B cell (primary cell): ENCODE data around the gene FMN1. TPM values are rescaled to one million over a fixed set of nuclear protein-coding genes. Genes with fewer than 3 reads are reported as not detected.

Experiments used
- ATAC-seq: fragments of 200-7000 bp; cut with Tn5 transposase; one replicate; pipeline ENCODE4 v1.10.0; 2021; ENCODE audit warnings: low read depth, mild to moderate bottlenecking, moderate number of reproducible peaks, moderate library complexity
- CTCF ChIA-PET: fragments of 350-600 bp; sonication (Branson Sonifier 250); formaldehyde crosslinking; loops from one replicate; lab custom pipeline; 2021; ENCODE audit warnings: antibody characterized with exemption, inconsistent platforms; lab: Charles Lee
- POLR2A ChIA-PET: fragments of 350-600 bp; sonication (Branson Sonifier 250); formaldehyde crosslinking; loops from one replicate; lab custom pipeline; 2021; ENCODE audit warnings: antibody characterized with exemption; lab: Charles Lee
- DNase-seq: peaks from one replicate; pipeline ENCODE4 v3.0.0; 2013
- H2AFZ ChIP-seq: 2 replicates; pipeline ENCODE4 v1.6.1; 2012; ENCODE audit warnings: mild to moderate bottlenecking, low read depth, low read length; ENCODE audit not compliant: insufficient read depth, poor library complexity, severe bottlenecking
- H3K27ac ChIP-seq, 2 donors: 1 replicate in 1 of 2; 2 replicates in 1 of 2; pipeline ENCODE4 v1.5.1; 2012 to 2013; ENCODE audit warnings: low read length in 2 of 2, mild to moderate bottlenecking in 2 of 2, moderate library complexity in 1 of 2
- H3K27me3 ChIP-seq, 4 experiments: fragments of 200-600 bp in 1 of 4; sonication (generic) in 1 of 4; replicated peaks in 1 of 4; 1 replicate in 2 of 4; 2 replicates in 2 of 4; pipeline versions ENCODE4 v1.6.1 to v1.7.0; 2013 to 2016; ENCODE audit warnings: low read length in 3 of 4, mild to moderate bottlenecking in 2 of 4, mixed read lengths in 1 of 4, moderate library complexity in 1 of 4; ENCODE audit not compliant: insufficient read depth in 4 of 4, control insufficient read depth in 3 of 4; ENCODE audit errors: control extremely low read depth in 1 of 4
- H3K36me3 ChIP-seq, 2 experiments: replicated peaks in 1 of 2; 1 replicate in 1 of 2; 2 replicates in 1 of 2; pipeline versions ENCODE4 v1.6.1 to v1.7.1; 2013; ENCODE audit warnings: low read length in 1 of 2; ENCODE audit not compliant: insufficient read depth in 2 of 2, control insufficient read depth in 1 of 2; ENCODE audit errors: control extremely low read depth in 1 of 2, extremely low read depth in 1 of 2
- H3K4me1 ChIP-seq, 2 donors: fragments of 200-600 bp in 1 of 2; sonication (generic) in 1 of 2; 1 replicate in 1 of 2; 2 replicates in 1 of 2; pipeline versions ENCODE4 v1.5.1 to v1.6.1; 2013 to 2017; ENCODE audit warnings: low read length in 2 of 2; ENCODE audit not compliant: control insufficient read depth in 2 of 2, insufficient read depth in 2 of 2
- H3K4me2 ChIP-seq: replicated peaks from 2 replicates; pipeline ENCODE3; 2012; ENCODE audit warnings: mild to moderate bottlenecking, low read depth, low read length; ENCODE audit not compliant: poor library complexity, severe bottlenecking
- H3K4me3 ChIP-seq, 5 experiments: fragments of 200-600 bp in 1 of 5; sonication (generic) in 1 of 5; 1 replicate in 3 of 5; 2 replicates in 2 of 5; pipeline versions ENCODE4 v1.5.1 to v1.7.0; 2011 to 2016; ENCODE audit warnings: low read length in 4 of 5, mild to moderate bottlenecking in 4 of 5, low read depth in 2 of 5, control low read depth in 1 of 5, moderate library complexity in 1 of 5; ENCODE audit not compliant: insufficient read depth in 1 of 5; ENCODE audit errors: control extremely low read depth in 1 of 5, extremely low read depth in 1 of 5
- H3K79me2 ChIP-seq: fragments of 200-600 bp; sonication (generic); one replicate; pipeline ENCODE4 v1.6.0; 2016; ENCODE audit warnings: low read length; ENCODE audit not compliant: control insufficient read depth, insufficient read depth
- H3K9ac ChIP-seq: fragments of 200-600 bp; sonication (generic); 2 replicates; pipeline ENCODE4 v1.6.1; 2017; ENCODE audit warnings: mild to moderate bottlenecking, low read length, moderate library complexity
- H3K9me3 ChIP-seq, 3 donors: one replicate each; pipeline versions ENCODE4 v1.6.1 to v1.7.1; 2013; ENCODE audit warnings: low read length in 2 of 3; ENCODE audit not compliant: control insufficient read depth in 2 of 3, insufficient read depth in 1 of 3; ENCODE audit errors: control extremely low read depth in 1 of 3
- H4K20me1 ChIP-seq: 2 replicates; pipeline ENCODE4 v1.6.0; 2012; ENCODE audit warnings: mild to moderate bottlenecking, low read length; ENCODE audit not compliant: insufficient read depth, control insufficient read depth, poor library complexity, severe bottlenecking
- H3K27ac Mint-ChIP-seq: one replicate; pipeline ENCODE4 v1.8.0; 2021; ENCODE audit warnings: mixed read lengths
- H3K27me3 Mint-ChIP-seq: one replicate; pipeline ENCODE4 v1.8.0; 2021; ENCODE audit warnings: mixed read lengths
- H3K4me1 Mint-ChIP-seq: one replicate; pipeline ENCODE4 v1.8.0; 2021; ENCODE audit warnings: mixed read lengths
- H3K4me3 Mint-ChIP-seq: one replicate; pipeline ENCODE4 v1.8.0; 2021; ENCODE audit warnings: mixed read lengths
- H3K9me3 Mint-ChIP-seq: one replicate; pipeline ENCODE4 v1.8.0; 2022; ENCODE audit warnings: mixed read lengths; ENCODE audit not compliant: insufficient read depth
- CTCF ChIP-seq: fragments of 200-600 bp; IDR thresholded peaks from one replicate; pipeline ENCODE4 v1.8.0; 2022; ENCODE audit warnings: antibody characterized with exemption, mild to moderate bottlenecking
- EZH2 ChIP-seq: IDR thresholded peaks from 2 replicates; pipeline ENCODE4 v1.6.1; 2012; ENCODE audit warnings: borderline replicate concordance, low read depth, mild to moderate bottlenecking, moderate library complexity, low read length; ENCODE audit not compliant: insufficient read depth, poor library complexity, severe bottlenecking
- WGBS: methylation state at CpG from one replicate; pipeline ENCODE4 v1.1.5; 2013; ENCODE audit warnings: missing lambda C conversion rate; ENCODE audit not compliant: insufficient coverage; 5-methylcytosine and 5-hydroxymethylcytosine counted together
- intact Hi-C: fragments of 100-400 bp; cut with micrococcal nuclease; formaldehyde crosslinking; loops from one replicate; pipeline ENCODE4 v1.10.0; 2022
- polyA plus RNA-seq: library from polyadenylated mRNA; depleted of rRNA; stranded (reverse); fragments of >200 nt; gene quantifications from 2 replicates; pipeline ENCODE4 v1.2.3, GENCODE V29; 2012
- total RNA-seq, 2 donors: library from RNA; stranded (reverse); fragments of 120-200 nt in 1 of 2; gene quantifications; 1 replicate in 1 of 2; 2 replicates in 1 of 2; pipeline versions ENCODE4 v1.2.3 to v1.2.4, GENCODE V29; 2013 to 2022

FMN1 gene
- total and polyA plus RNA-seq, 2 donors (not counting 1 experiment from before 2014, with no cell fraction given) = 0.21 to 0.96 TPM

- H3K27ac Mint-ChIP-seq = no peak overlapping the region
- intact Hi-C loops = no loop called here
- peaks cover 0 to 5% (median 3%) of the 10 kb centered on the region in 3 donors for H3K9me3 ChIP-seq
- no peak overlapping the region for H3K4me3 ChIP-seq
- H3K4me1 Mint-ChIP-seq = no peaks in the 10 kb centered on the region
- no peak overlapping the region for H2AFZ ChIP-seq
- CTCF ChIA-PET = no interaction called here
- H3K4me1 ChIP-seq = no peaks in the 10 kb centered on the region
- H3K79me2 ChIP-seq = no peaks in the 10 kb centered on the region
- no peak overlapping the region for H3K27ac ChIP-seq
- ATAC-seq (no peak), DNase-seq (no peak)
- H3K27me3 Mint-ChIP-seq = peaks cover 3% of the 10 kb centered on the region
- TF ChIP-seq EZH2 (no peak), CTCF (no peak)
- H3K9ac ChIP-seq = no peak overlapping the region
- no peaks in the 10 kb centered on the region for H3K9me3 Mint-ChIP-seq
- H3K4me2 ChIP-seq = no peak overlapping the region
- POLR2A ChIA-PET = no interaction called here
- H3K36me3 ChIP-seq = no peaks in the 10 kb centered on the region
- H4K20me1 ChIP-seq = no peaks in the 10 kb centered on the region
- no peaks in the 10 kb centered on the region for H3K27me3 ChIP-seq
- no peak overlapping the region for H3K4me3 Mint-ChIP-seq
- WGBS = 74% methylated on average over 4 of the region's 4 CpGs
Measured at GRCh38 chr15:33207646-33208045, 13.1 kb upstream of the FMN1 start.

GRCh38 chr15:33206366-33206765 lies 11.9 kb upstream of the FMN1 start:
- TF ChIP-seq EZH2 = no peak
- DNase-seq (no peak), ATAC-seq (no peak)
- no peak overlapping the region for H2AFZ ChIP-seq
- H3K79me2 ChIP-seq = no peaks in the 10 kb centered on the region
- H3K4me2 ChIP-seq = no peak overlapping the region
- Mint-ChIP-seq H3K27ac (no peak overlapping the region), H3K9me3 (no peaks in the 10 kb centered on the region), H3K4me3 (no peak overlapping the region), H3K27me3 (peaks cover under 1% of the 10 kb centered on the region), H3K4me1 (peaks cover 7% of the 10 kb centered on the region)
- H3K9me3 ChIP-seq = peaks cover 0 to 5% (median 3%) of the 10 kb centered on the region in 3 donors
- H3K4me3 ChIP-seq = no peak overlapping the region
- no CpG with 5 or more reads among the region's 3 CpGs for WGBS
- ChIA-PET POLR2A (no interaction called here), CTCF (no interaction called here)
- H4K20me1 ChIP-seq = no peaks in the 10 kb centered on the region
- intact Hi-C loops = no loop called here
- no peak overlapping the region for H3K9ac ChIP-seq
- H3K4me1 ChIP-seq = peaks cover 0 to 8% of the 10 kb centered on the region in 2 donors
- no peak overlapping the region for H3K27ac ChIP-seq
- no peaks in the 10 kb centered on the region for H3K36me3 ChIP-seq
- no peaks in the 10 kb centered on the region for H3K27me3 ChIP-seq
